Testis (tissue), 3 donors: Measurements from ENCODE around the gene TOE1. TPM values are rescaled to one million over a fixed set of nuclear protein-coding genes. Genes with fewer than 3 reads are reported as not detected.

Experiments
- DNase-seq: peaks from one replicate; pipeline ENCODE4 v3.0.0-alpha.2; 2019
- H3K27ac ChIP-seq, 2 donors: fragments of 200-600 bp; sonication (generic); one replicate each; pipeline ENCODE4 v1.5.1; 2019
- H3K27me3 ChIP-seq: fragments of 200-600 bp; sonication (generic); one replicate; pipeline ENCODE4 v1.5.1; 2019
- H3K36me3 ChIP-seq: fragments of 200-600 bp; sonication (generic); one replicate; pipeline ENCODE4 v1.5.1; 2017; ENCODE audit warnings: low read depth; ENCODE audit errors: missing control alignments
- H3K4me1 ChIP-seq: fragments of 200-600 bp; sonication (generic); one replicate; pipeline ENCODE4 v1.5.1; 2019
- H3K4me3 ChIP-seq, 2 donors: fragments of 200-600 bp; sonication (generic); one replicate each; pipeline ENCODE4 v1.5.1; 2017 to 2019
- H3K9me3 ChIP-seq: fragments of 200-600 bp; sonication (generic); one replicate; pipeline ENCODE4 v1.5.1; 2017
- POLR2A ChIP-seq: fragments of 450-650 bp; IDR thresholded peaks from one replicate; pipeline ENCODE4 v1.6.1; 2017; ENCODE audit warnings: antibody characterized with exemption, mild to moderate bottlenecking, moderate library complexity
- WGBS, 2 donors: methylation state at CpG; one replicate each; pipeline ENCODE4 v1.1.5; 2018; 5-methylcytosine and 5-hydroxymethylcytosine counted together
- intact Hi-C: fragments of 100-400 bp; cut with DNase I; formaldehyde crosslinking; loops from one replicate; pipeline ENCODE4 v1.15.1; 2023; ENCODE audit warnings: low total_unique reads
- polyA plus RNA-seq: library from polyadenylated mRNA; stranded (reverse); fragments of 350-450 nt; fragmentation: Illumina TruSeq; extraction: RNeasy Lipid Tissue Mini Kit (QIAGEN cat#74804); gene quantifications from one replicate; pipeline ENCODE4 v1.2.3, GENCODE V29; 2014; ENCODE audit warnings: low read depth, low replicate concordance; ENCODE audit not compliant: insufficient read depth
- total RNA-seq, 2 donors: library from RNA; depleted of rRNA; stranded (reverse); fragments of >200 nt; gene quantifications; one replicate each; pipeline ENCODE4 v1.2.3, GENCODE V29; 2016
- TF ChIP-seq, protein P1 (sequence below), 3 experiments: fragments of 450-650 bp in 2 of 3; fragments of 200-600 bp in 1 of 3; sonication (generic) in 1 of 3; IDR thresholded peaks; one replicate each; pipeline ENCODE4 v1.5.1; 2016 to 2019; ENCODE audit warnings: antibody characterized with exemption in 3 of 3, mild to moderate bottlenecking in 2 of 3, moderate library complexity in 1 of 3

Gene TOE1
- total and polyA plus RNA-seq, 3 donors from 2014 or later: 16.3 to 48.3 (median 25.1) TPM

DNA sequence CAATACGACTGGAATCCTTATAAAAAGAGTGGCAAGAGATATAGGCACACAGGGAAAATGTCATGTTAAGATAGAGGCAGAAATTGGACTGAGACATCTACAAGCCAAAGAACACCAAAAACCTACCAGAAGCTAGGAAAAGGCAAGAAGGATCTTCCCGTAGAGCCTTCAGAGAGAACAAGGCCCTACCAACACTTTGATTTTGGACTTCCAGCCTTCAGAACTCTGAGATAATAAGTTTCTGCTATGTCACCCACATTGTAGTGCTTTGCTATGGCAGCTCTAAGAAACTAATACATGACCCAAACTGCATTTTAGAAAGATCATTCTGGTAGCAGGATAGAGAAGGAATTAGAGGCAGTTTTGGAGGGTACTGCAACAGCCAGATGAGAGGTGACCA lies 24.3 kb downstream of the TOE1 start:
- WGBS, 2 donors: 90 to 96% methylated on average over 2 of the region's 2 CpGs
- no peak overlapping the region for H3K4me3 ChIP-seq
- H3K36me3 ChIP-seq: no peaks in the 10 kb centered on the region
- H3K27ac ChIP-seq: no peak overlapping the region
- no peaks in the 10 kb centered on the region for H3K27me3 ChIP-seq
- intact Hi-C loops: no loop called here
- DNase-seq: no peak
- no peaks in the 10 kb centered on the region for H3K9me3 ChIP-seq
- no peaks in the 10 kb centered on the region for H3K4me1 ChIP-seq
- TF ChIP-seq POLR2A: no peak
- TF ChIP-seq, protein P1, sequence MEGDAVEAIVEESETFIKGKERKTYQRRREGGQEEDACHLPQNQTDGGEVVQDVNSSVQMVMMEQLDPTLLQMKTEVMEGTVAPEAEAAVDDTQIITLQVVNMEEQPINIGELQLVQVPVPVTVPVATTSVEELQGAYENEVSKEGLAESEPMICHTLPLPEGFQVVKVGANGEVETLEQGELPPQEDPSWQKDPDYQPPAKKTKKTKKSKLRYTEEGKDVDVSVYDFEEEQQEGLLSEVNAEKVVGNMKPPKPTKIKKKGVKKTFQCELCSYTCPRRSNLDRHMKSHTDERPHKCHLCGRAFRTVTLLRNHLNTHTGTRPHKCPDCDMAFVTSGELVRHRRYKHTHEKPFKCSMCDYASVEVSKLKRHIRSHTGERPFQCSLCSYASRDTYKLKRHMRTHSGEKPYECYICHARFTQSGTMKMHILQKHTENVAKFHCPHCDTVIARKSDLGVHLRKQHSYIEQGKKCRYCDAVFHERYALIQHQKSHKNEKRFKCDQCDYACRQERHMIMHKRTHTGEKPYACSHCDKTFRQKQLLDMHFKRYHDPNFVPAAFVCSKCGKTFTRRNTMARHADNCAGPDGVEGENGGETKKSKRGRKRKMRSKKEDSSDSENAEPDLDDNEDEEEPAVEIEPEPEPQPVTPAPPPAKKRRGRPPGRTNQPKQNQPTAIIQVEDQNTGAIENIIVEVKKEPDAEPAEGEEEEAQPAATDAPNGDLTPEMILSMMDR (IDR thresholded peaks at IDR 0.05): no peak

DNA sequence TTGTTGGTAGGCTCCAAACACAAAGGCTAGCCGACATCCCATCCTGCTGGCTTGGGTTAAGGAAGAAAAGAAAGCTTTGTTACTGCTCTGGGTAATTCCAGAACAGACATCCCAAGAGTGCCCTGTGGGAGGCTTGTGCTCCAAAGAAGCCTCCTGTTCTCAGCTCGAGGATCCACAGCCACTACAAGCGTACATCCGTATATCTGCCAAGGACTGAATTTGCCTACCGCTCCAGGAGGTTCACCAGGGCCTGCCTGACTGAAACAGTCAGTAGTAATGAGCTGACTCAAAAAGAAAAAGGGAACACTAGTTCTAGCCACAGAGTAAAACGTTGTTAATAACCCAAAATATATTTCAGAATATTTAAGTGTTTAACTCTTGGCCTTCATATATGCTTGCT lies 25.1 kb downstream of the TOE1 start:
- H3K36me3 ChIP-seq: no peaks in the 10 kb centered on the region
- H3K27me3 ChIP-seq: no peaks in the 10 kb centered on the region
- DNase-seq: no peak
- no peaks in the 10 kb centered on the region for H3K4me1 ChIP-seq
- intact Hi-C loops: no loop called here
- no peaks in the 10 kb centered on the region for H3K9me3 ChIP-seq
- 70 to 75% methylated on average over 6 of the region's 6 CpGs for WGBS, 2 donors
- no peak overlapping the region for H3K27ac ChIP-seq
- H3K4me3 ChIP-seq: no peak overlapping the region
- TF ChIP-seq, protein P1 (IDR thresholded peaks at IDR 0.05): no peak
- TF ChIP-seq POLR2A: no peak

DNA sequence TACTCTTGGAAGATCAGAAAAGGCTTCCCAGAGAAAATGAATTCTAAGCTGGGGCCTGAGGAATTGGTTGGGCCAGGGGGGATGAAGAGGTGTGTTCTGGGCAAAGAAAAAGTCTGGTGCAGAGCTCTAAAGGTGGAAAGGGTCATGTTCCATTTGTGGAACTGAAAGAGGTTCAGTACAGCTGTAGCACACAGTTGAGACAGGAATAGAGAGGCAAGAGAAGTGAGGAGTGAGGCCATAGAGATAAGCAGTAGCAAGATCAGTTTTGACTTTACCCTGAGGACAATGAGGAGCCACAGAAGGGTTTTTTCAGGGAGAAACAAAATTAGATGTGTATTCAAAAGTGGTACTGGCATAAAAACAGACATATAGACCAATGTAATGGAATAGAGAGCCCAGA lies 30.6 kb downstream of the TOE1 start:
- no peak for DNase-seq
- no peaks in the 10 kb centered on the region for H3K9me3 ChIP-seq
- no peaks in the 10 kb centered on the region for H3K27me3 ChIP-seq
- H3K27ac ChIP-seq: no peak overlapping the region
- no peak for TF ChIP-seq POLR2A
- TF ChIP-seq, protein P1 (IDR thresholded peaks at IDR 0.05): no peak
- no peak overlapping the region for H3K4me3 ChIP-seq
- intact Hi-C loops: no loop called here
- no peaks in the 10 kb centered on the region for H3K36me3 ChIP-seq
- peaks cover 13% of the 10 kb centered on the region for H3K4me1 ChIP-seq

DNA sequence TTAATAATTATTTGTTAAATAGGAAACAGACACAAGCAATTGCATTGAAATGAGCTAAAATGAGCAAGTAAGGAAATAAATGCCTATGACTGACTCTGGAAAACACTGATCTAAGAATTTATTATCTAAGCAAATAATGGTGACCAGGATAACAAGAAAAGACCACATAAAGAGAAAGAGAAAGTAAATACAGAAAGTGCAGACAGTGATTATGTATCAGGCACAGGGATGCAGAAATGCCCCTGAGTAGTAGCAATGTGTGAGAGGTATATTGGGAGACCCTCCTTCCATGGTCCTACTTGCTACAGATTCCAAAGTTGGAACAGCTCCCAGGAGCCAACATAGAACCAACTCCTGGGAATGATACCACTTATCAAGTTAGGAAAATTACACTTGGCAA lies 33.6 kb downstream of the TOE1 start:
- Histone ChIP-seq H3K36me3 (no peaks in the 10 kb centered on the region), H3K27me3 (no peaks in the 10 kb centered on the region), H3K9me3 (no peaks in the 10 kb centered on the region), H3K27ac (no peak overlapping the region), H3K4me3 (no peak overlapping the region), H3K4me1 (peaks cover 14% of the 10 kb centered on the region)
- TF ChIP-seq, protein P1 (IDR thresholded peaks at IDR 0.05): no peak
- no peak for TF ChIP-seq POLR2A
- intact Hi-C loops: no loop called here
- DNase-seq: no peak
